HEK293T (cell line): ENCODE data around the gene TIMP2.

Source experiments
- CTCF ChIA-PET: fragments of 350-600 bp; formaldehyde crosslinking; extraction: SDS; loops from one replicate; lab custom pipeline; 2021; ENCODE audit warnings: antibody characterized with exemption, inconsistent platforms; lab: Yijun Ruan, JAX
- POLR2A ChIA-PET: fragments of 350-600 bp; formaldehyde crosslinking; extraction: SDS; loops from one replicate; lab custom pipeline; 2020; ENCODE audit warnings: antibody characterized with exemption, inconsistent platforms; lab: Yijun Ruan, JAX
- DNase-seq: peaks from one replicate; pipeline ENCODE4 v3.0.0; 2012; ENCODE audit warnings: mixed read lengths; ENCODE audit errors: extremely low spot score
- ARNT ChIP-seq: fragments of 450-650 bp; IDR thresholded peaks from 2 replicates; pipeline ENCODE4 v1.6.1; 2017; ENCODE audit warnings: mild to moderate bottlenecking
- BHLHE40 ChIP-seq: fragments of 450-650 bp; IDR thresholded peaks from 2 replicates; pipeline ENCODE4 v1.6.1; 2016; ENCODE audit warnings: mild to moderate bottlenecking, moderate library complexity, borderline replicate concordance
- CTBP1 ChIP-seq: fragments of 450-650 bp; IDR thresholded peaks from 2 replicates; pipeline ENCODE4 v1.6.1; 2016; ENCODE audit warnings: borderline replicate concordance
- ELF4 ChIP-seq: fragments of 450-650 bp; IDR thresholded peaks from 2 replicates; pipeline ENCODE4 v1.6.1; 2017; ENCODE audit warnings: antibody characterized with exemption
- FOXA1 ChIP-seq: fragments of 450-650 bp; IDR thresholded peaks from 2 replicates; pipeline ENCODE4 v1.6.1; 2016; ENCODE audit warnings: mild to moderate bottlenecking
- FOXK2 ChIP-seq: fragments of 450-650 bp; IDR thresholded peaks from 2 replicates; pipeline ENCODE4 v1.6.1; 2016; ENCODE audit warnings: mild to moderate bottlenecking
- FOXM1 ChIP-seq: fragments of 450-650 bp; IDR thresholded peaks from 2 replicates; pipeline ENCODE4 v1.6.1; 2017; ENCODE audit warnings: mild to moderate bottlenecking, borderline replicate concordance
- HDGF ChIP-seq: fragments of 450-650 bp; IDR thresholded peaks from 2 replicates; pipeline ENCODE4 v1.6.1; 2017; ENCODE audit warnings: antibody characterized with exemption, borderline replicate concordance
- L3MBTL2 ChIP-seq: fragments of 450-650 bp; conservative IDR thresholded peaks from 2 replicates; pipeline ENCODE4 v1.6.1; 2016; ENCODE audit warnings: mild to moderate bottlenecking
- LEF1 ChIP-seq: fragments of 450-650 bp; IDR thresholded peaks from 2 replicates; pipeline ENCODE4 v1.6.1; 2017; ENCODE audit warnings: mild to moderate bottlenecking, borderline replicate concordance
- NFRKB ChIP-seq: fragments of 450-650 bp; IDR thresholded peaks from 2 replicates; pipeline ENCODE4 v1.6.1; 2016; ENCODE audit warnings: mild to moderate bottlenecking, moderate library complexity
- PKNOX1 ChIP-seq: fragments of 450-650 bp; IDR thresholded peaks from 2 replicates; pipeline ENCODE4 v1.6.1; 2016
- SP1 ChIP-seq: fragments of 450-650 bp; IDR thresholded peaks from 2 replicates; pipeline ENCODE4 v1.6.1; 2017
- SUZ12 ChIP-seq: fragments of 450-650 bp; IDR thresholded peaks from 2 replicates; pipeline ENCODE4 v1.6.1; 2016; ENCODE audit warnings: mild to moderate bottlenecking
- TARDBP ChIP-seq: fragments of 450-650 bp; IDR thresholded peaks from 2 replicates; pipeline ENCODE4 v1.6.1; 2016
- ZNF384 ChIP-seq: fragments of 450-650 bp; IDR thresholded peaks from 2 replicates; pipeline ENCODE4 v1.6.1; 2016

TIMP2 gene

GRCh38 chr17:78960928-78961327 lies 35.7 kb upstream of the TIMP2 start:
- POLR2A ChIA-PET: no interaction called here
- CTCF ChIA-PET: interaction anchor here (0.6 kb wide), 1 partner anchor 54 kb away, joined by 4 read pairs; no protein-coding TSS in a partner anchor
- DNase-seq: no peak
- TF ChIP-seq FOXM1 (no peak), ZNF384 (no peak), TARDBP (no peak), ARNT (no peak), ELF4 (no peak), FOXA1 (no peak), CTBP1 (no peak), FOXK2 (no peak), PKNOX1 (no peak), SP1 (no peak), NFRKB (no peak), LEF1 (no peak), BHLHE40 (no peak)

- no peak for TF ChIP-seq NFRKB
- TF ChIP-seq SUZ12: no peak
- no peak for TF ChIP-seq FOXM1
- no peak for TF ChIP-seq CTBP1
- no peak for TF ChIP-seq L3MBTL2
- TF ChIP-seq PKNOX1: no peak
- TF ChIP-seq BHLHE40: no peak
- TF ChIP-seq ELF4: no peak
- no peak for TF ChIP-seq ZNF384
- TF ChIP-seq HDGF: no peak
- no peak for DNase-seq
- ChIA-PET POLR2A (no interaction called here), CTCF (no interaction called here)
These were observed 34.6 kb upstream of the TIMP2 start for GRCh38 chr17:78959803-78960202.

- no peak for DNase-seq
- POLR2A ChIA-PET: no interaction called here
- CTCF ChIA-PET: interaction anchor here (0.7 to 1.2 kb wide), 2 partner anchors 13 to 167 kb away, joined by 3 read pairs; no protein-coding TSS in a partner anchor
- no peak for TF ChIP-seq TARDBP
- TF ChIP-seq FOXM1: no peak
- no peak for TF ChIP-seq PKNOX1
- TF ChIP-seq CTBP1: no peak
- TF ChIP-seq L3MBTL2: no peak
- TF ChIP-seq FOXA1: no peak
- TF ChIP-seq NFRKB: no peak
- no peak for TF ChIP-seq ARNT
- no peak for TF ChIP-seq SUZ12
- no peak for TF ChIP-seq LEF1
- no peak for TF ChIP-seq SP1
- no peak for TF ChIP-seq ELF4
- no peak for TF ChIP-seq ZNF384
- TF ChIP-seq BHLHE40: no peak
- TF ChIP-seq FOXK2: no peak
- no peak for TF ChIP-seq HDGF
These were observed 33.5 kb upstream of the TIMP2 start for GRCh38 chr17:78958641-78959127.

GRCh38 chr17:78957128-78957527 lies 31.9 kb upstream of the TIMP2 start:
- ChIA-PET CTCF (no interaction called here), POLR2A (no interaction called here)
- no peak for TF ChIP-seq FOXK2
- TF ChIP-seq LEF1: no peak
- no peak for TF ChIP-seq TARDBP
- no peak for TF ChIP-seq L3MBTL2
- no peak for TF ChIP-seq FOXM1
- no peak for TF ChIP-seq ZNF384
- no peak for TF ChIP-seq SUZ12
- no peak for TF ChIP-seq PKNOX1
- TF ChIP-seq SP1: no peak
- TF ChIP-seq FOXA1: no peak
- no peak for TF ChIP-seq ELF4
- TF ChIP-seq HDGF: no peak
- no peak for TF ChIP-seq CTBP1
- no peak for TF ChIP-seq NFRKB
- TF ChIP-seq BHLHE40: no peak
- TF ChIP-seq ARNT: no peak
- no peak for DNase-seq

- CTCF ChIA-PET: no interaction called here
- DNase-seq: no peak
- POLR2A ChIA-PET: no interaction called here
- TF ChIP-seq PKNOX1: no peak
- TF ChIP-seq FOXM1: no peak
- no peak for TF ChIP-seq FOXA1
- TF ChIP-seq L3MBTL2: no peak
- TF ChIP-seq SP1: no peak
- TF ChIP-seq FOXK2: no peak
- TF ChIP-seq HDGF: no peak
- TF ChIP-seq CTBP1: no peak
- TF ChIP-seq BHLHE40: no peak
These were observed 31.1 kb upstream of the TIMP2 start for GRCh38 chr17:78956254-78956653.
